PC-3 (cell line): ENCODE data around the gene RIN2.

ENCODE experiments used
- CTCF ChIP-seq: fragments of 300-600 bp; sonication (generic); conservative IDR thresholded peaks from 2 replicates; pipeline ENCODE4 v1.5.1; 2017; ENCODE audit warnings: antibody characterized with exemption, low read depth, mild to moderate bottlenecking, low read length
- EZH2 ChIP-seq: fragments of 300-600 bp; sonication (generic); IDR thresholded peaks from one replicate; pipeline ENCODE4 v1.6.1; 2017; ENCODE audit warnings: antibody characterized with exemption, mild to moderate bottlenecking, low read length; ENCODE audit not compliant: unreplicated experiment

DNA sequence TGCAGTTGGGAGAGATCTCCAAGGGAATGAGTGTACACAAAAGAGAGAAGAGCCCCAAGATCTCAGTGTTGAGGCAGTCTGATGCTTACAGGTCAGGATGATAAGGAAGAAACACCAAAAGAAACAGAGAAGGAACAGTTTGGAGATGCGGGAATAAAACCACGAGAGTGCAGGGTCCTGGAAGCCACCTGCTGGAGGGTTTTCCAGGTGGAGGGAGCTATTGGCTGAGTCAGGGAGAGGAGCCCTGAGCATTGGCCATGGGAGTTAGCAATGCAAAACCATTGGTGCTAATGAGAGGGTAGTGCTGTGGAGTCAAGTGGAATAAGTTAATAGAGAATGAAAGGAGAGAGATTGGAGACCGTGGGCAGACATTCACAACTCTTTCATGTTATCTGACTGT lies 39.2 kb upstream of the RIN2 start:
- no peak for TF ChIP-seq EZH2
- no peak for TF ChIP-seq CTCF
